ENCODE results near the gene RCOR1. TPM values are rescaled to one million over a fixed set of nuclear protein-coding genes. Genes with fewer than 3 reads are reported as not detected.

Gene RCOR1
- total and polyA plus RNA-seq, 2 of the 4 experiments (the other 2 are of a cell fraction): 9.0 to 11.2 TPM

DNA sequence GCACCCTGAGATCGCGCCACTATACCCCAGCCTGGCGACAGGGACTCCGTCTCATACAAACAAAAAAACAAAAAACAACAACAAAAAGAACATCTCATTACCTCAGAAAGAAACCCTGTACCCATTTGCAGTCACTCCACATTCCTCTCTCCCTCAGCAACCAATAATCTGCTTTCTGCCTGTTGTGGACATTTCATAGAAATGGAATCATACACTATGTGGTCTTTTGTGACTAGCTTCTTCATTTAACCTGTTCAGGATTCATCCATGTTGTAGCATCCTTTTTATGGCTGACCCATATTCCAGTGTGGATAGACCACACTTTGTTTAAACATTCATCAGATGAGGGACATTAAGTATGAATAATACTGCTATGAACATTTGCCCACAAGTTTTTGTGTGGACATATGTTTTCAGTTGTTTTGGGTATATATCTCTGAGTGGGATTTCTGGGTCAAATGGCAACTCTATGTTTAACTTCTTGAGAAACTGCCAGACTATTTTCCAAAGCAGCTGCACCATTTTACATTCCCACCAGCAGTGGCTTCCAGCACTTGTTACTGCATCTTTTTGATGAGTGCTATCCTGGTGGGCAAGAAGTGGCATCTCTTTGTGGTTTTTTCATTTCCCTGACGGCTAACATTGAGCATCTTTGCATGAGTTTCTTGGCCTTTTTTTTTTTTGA is 5.9 kb upstream of the RCOR1 start:
- Histone ChIP-seq H3K18ac (ENCODE audit: low read depth, low read length) (no peak overlapping the region), H2BK120ac (ENCODE audit: low read depth, low read length) (no peak overlapping the region), H3K56ac (ENCODE audit: extremely low read depth, insufficient read depth, low read length) (no peak overlapping the region), H3K9me3 (ENCODE audit: control insufficient read depth, insufficient read depth, low read length) (no peaks in the 10 kb centered on the region), H4K8ac (ENCODE audit: low read depth in 2 of 2, low read length in 2 of 2) (no peak overlapping the region), H3K4me3 (ENCODE audit: insufficient read depth, low read depth, low read length) (no peak overlapping the region), H3K9ac (ENCODE audit: low read depth, low read length) (no peak overlapping the region), H3K14ac (replicated peaks; ENCODE audit: low read depth, low read length) (no peak overlapping the region), H2BK5ac (ENCODE audit: low read depth, low read length, poor library complexity, severe bottlenecking) (no peak overlapping the region), H2BK20ac (ENCODE audit: low read depth, low read length) (no peak overlapping the region), H3K4ac (ENCODE audit: low read depth, low read length) (no peak overlapping the region), H2AK9ac (replicated peaks; ENCODE audit: low read depth, low read length, poor library complexity) (no peak overlapping the region), H3K4me2 (ENCODE audit: low read depth, low read length) (no peak overlapping the region), H2AK5ac (ENCODE audit: low read depth, low read length) (no peak overlapping the region), H4K20me1 (ENCODE audit: insufficient read depth, low read length) (no peaks in the 10 kb centered on the region), H3K27me3 (ENCODE audit: control insufficient read depth, insufficient read depth, low read length) (no peaks in the 10 kb centered on the region), H3K36me3 (ENCODE audit: control insufficient read depth, insufficient read depth, low read length) (no peaks in the 10 kb centered on the region), H3K4me1 (ENCODE audit: control insufficient read depth, insufficient read depth, low read length) (peaks cover 8% of the 10 kb centered on the region), H4K5ac (ENCODE audit: low read depth, low read length) (no peak overlapping the region), H2AFZ (replicated peaks; ENCODE audit: low read length, poor library complexity) (no peak overlapping the region), H2BK15ac (ENCODE audit: low read depth, low read length) (no peak overlapping the region), H3K23ac (ENCODE audit: low read depth, low read length) (no peak overlapping the region), H3K79me1 (ENCODE audit: low read depth in 1 of 2, low read length in 2 of 2) (peaks cover 3 to 19% of the 10 kb centered on the region in 2 experiments; a peak in 2 of 4 replicates), H4K91ac (ENCODE audit: insufficient read depth, low read depth, low read length) (no peak overlapping the region), H3K9me1 (ENCODE audit: insufficient read depth, low read length) (peaks cover 8% of the 10 kb centered on the region), H3K27ac (ENCODE audit: insufficient read depth, low read length) (no peak overlapping the region)
- dilution Hi-C loops (cut with HindIII; ENCODE audit: low sequenced_read_pairs, unreplicated experiment): no loop called here
- peak; percentile 18 for ATAC-seq (ENCODE audit: low read depth)
- WGBS, 2 experiments (ENCODE audit: extremely low coverage in 2 of 2, insufficient read length in 1 of 2): 0% methylated on average over 1 of the region's 5 CpGs; no CpG with 5 or more reads in 1 of the 2 experiments
- DNase-seq: peak; percentile 73
- ChIA-PET POLR2A (ENCODE audit: unreplicated experiment) (no interaction called here), CTCF (interaction anchor here (0.7 to 1.1 kb wide), 2 partner anchors 8 to 59 kb away, joined by 3 read pairs; no protein-coding TSS in a partner anchor)
- in situ Hi-C loops (cut with MboI; ENCODE audit: low sequenced_read_pairs): no loop called here
- no TSS peak for BruUV-seq (replicated peaks)
- no peak for TF ChIP-seq RAD21 (IDR thresholded peaks at IDR 0.05; ENCODE audit: low read length)
- TF ChIP-seq, protein P1, sequence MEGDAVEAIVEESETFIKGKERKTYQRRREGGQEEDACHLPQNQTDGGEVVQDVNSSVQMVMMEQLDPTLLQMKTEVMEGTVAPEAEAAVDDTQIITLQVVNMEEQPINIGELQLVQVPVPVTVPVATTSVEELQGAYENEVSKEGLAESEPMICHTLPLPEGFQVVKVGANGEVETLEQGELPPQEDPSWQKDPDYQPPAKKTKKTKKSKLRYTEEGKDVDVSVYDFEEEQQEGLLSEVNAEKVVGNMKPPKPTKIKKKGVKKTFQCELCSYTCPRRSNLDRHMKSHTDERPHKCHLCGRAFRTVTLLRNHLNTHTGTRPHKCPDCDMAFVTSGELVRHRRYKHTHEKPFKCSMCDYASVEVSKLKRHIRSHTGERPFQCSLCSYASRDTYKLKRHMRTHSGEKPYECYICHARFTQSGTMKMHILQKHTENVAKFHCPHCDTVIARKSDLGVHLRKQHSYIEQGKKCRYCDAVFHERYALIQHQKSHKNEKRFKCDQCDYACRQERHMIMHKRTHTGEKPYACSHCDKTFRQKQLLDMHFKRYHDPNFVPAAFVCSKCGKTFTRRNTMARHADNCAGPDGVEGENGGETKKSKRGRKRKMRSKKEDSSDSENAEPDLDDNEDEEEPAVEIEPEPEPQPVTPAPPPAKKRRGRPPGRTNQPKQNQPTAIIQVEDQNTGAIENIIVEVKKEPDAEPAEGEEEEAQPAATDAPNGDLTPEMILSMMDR (conservative IDR thresholded peaks at IDR 0.05; ENCODE audit: low read depth, low read length): peak; percentile 24; the same call in 1 of the 2 replicates
- intact Hi-C loops (cut with micrococcal nuclease): no loop called here
